SJSA1 (cell line): ENCODE results near the gene ANXA6. TPM values are rescaled to one million over a fixed set of nuclear protein-coding genes. Genes with fewer than 3 reads are reported as not detected.

ENCODE experiments used
- DNase-seq, 2 experiments: peaks; one replicate each; pipeline ENCODE4 v3.0.0-alpha.2; 2015 to 2020; ENCODE audit warnings: low spot score in 2 of 2, low read depth in 1 of 2
- H3K27ac ChIP-seq: fragments of 250-450 bp; sonication (Bioruptor Pico); 2 replicates; pipeline ENCODE4 v1.5.1; 2020; ENCODE audit warnings: mild to moderate bottlenecking, moderate library complexity
- H3K27me3 ChIP-seq: fragments of 250-450 bp; sonication (Bioruptor Pico); replicated peaks from 2 replicates; pipeline ENCODE4 v1.5.1; 2020; ENCODE audit warnings: mild to moderate bottlenecking, moderate library complexity
- H3K36me3 ChIP-seq: fragments of 250-450 bp; sonication (Bioruptor Pico); 2 replicates; pipeline ENCODE4 v1.5.1; 2020; ENCODE audit warnings: mild to moderate bottlenecking
- H3K4me1 ChIP-seq: fragments of 250-450 bp; sonication (Bioruptor Pico); replicated peaks from 2 replicates; pipeline ENCODE4 v1.6.1; 2021; ENCODE audit warnings: mild to moderate bottlenecking
- H3K4me3 ChIP-seq: fragments of 250-450 bp; sonication (Bioruptor Pico); 2 replicates; pipeline ENCODE4 v1.5.1; 2020; ENCODE audit warnings: mild to moderate bottlenecking
- H3K9me3 ChIP-seq: fragments of 250-450 bp; sonication (Bioruptor Pico); replicated peaks from 2 replicates; pipeline ENCODE4 v1.5.1; 2020; ENCODE audit warnings: mild to moderate bottlenecking
- total RNA-seq: library from RNA; depleted of rRNA; stranded (reverse); fragments of >200 nt; shearing (Covaris generic); gene quantifications from 2 replicates; pipeline ENCODE4 v1.2.3, GENCODE V29; 2014

The ANXA6 gene
- total RNA-seq, 1 experiment from 2014 or later, result 616 TPM

DNA sequence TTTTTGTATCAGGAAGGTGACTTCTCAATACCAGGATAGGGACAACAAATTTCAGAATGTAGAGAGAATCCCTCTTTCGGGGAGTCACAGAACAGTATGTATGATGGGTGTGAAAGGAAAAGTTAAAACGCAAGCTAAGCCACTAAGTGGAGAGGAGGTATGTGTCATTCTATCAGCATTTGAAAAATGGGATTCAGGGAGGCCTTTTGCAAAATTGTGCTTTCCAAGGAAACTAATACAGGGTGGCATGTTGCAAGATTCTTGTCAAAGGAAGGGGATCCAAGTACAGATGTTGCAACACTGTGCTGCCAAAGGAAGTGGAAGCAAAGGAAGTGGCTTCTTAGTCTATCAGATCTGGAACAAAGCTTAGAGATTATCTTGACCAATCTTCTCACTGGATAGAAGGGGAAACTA, 64.1 kb downstream of the ANXA6 start:
- Histone ChIP-seq H3K4me3 (no peak overlapping the region), H3K27ac (peak overlapping the region; percentile 95), H3K4me1 (peaks cover 47% of the 10 kb centered on the region), H3K9me3 (no peaks in the 10 kb centered on the region; the same call in 1 of the 2 replicates), H3K36me3 (no peaks in the 10 kb centered on the region), H3K27me3 (no peaks in the 10 kb centered on the region)
- peak; percentile 80 to 95 for DNase-seq

DNA sequence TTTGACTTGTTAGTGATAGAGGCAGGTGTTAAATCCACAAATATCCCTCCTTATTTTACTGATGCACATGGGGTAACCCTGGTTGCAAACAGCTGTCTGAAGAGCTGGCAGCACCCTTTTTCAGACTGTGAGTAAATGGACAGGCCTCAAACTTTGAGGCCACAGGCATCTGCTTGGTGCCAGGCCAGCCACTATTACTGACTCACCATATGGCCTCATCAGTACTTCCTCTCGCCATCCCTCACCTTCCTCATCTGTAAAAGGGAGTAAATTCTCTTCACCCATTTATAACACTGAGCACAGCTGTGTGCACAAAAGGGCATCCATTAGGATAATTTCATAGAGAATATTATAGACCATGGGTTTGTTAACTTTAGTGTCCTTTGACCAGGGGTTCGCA, 64.8 kb downstream of the ANXA6 start:
- Histone ChIP-seq H3K36me3 (no peaks in the 10 kb centered on the region), H3K4me3 (no peak overlapping the region), H3K9me3 (no peaks in the 10 kb centered on the region; the same call in 1 of the 2 replicates), H3K27me3 (no peaks in the 10 kb centered on the region), H3K27ac (peak overlapping the region; percentile 95), H3K4me1 (peaks cover 49% of the 10 kb centered on the region)
- peak; percentile 79 to 84 for DNase-seq

DNA sequence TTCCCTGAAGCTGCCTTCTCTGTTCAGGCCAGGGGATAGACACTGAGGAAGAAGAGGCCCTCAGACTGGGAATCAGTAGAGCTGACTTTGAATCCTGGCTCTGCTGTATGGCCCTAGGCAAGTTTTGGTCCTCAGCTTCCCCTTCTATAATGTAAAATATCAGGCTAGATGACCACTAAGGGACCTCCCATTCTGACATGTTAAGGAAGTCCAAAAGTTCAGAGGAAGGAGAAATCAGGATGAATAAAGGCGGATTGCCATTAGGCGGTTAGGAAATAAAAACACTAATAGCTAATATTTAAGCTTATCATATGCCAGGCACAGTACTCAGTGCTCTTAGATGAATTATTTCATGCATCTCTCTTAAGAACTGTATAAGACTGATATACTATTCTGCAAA, 67.9 kb downstream of the ANXA6 start:
- Histone ChIP-seq H3K4me1 (peaks cover 63% of the 10 kb centered on the region), H3K27me3 (no peaks in the 10 kb centered on the region), H3K4me3 (no peak overlapping the region), H3K9me3 (no peaks in the 10 kb centered on the region), H3K27ac (no peak overlapping the region), H3K36me3 (0 out of 2 replicates have a peak, but pooled peaks cover 6% of the 10 kb centered on the region)
- no peak for DNase-seq

DNA sequence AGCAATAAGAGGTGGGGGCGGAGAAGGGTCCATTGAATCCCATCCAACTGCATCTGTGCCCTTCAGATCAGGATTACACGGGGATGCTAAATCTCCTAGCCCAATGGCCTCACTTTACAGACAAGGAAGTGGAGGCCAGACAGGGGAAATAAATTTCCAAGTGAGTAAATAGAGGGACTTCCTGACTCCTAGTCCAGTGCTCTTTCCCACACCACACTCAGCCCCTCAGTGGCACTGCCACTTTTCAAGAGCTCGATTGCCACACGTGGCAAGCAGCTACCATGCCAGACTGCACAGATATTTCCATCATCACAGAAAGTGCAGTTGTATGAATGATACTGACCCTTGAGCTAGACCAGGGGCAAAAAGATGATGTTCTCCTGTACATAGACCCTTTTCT, 68.6 kb downstream of the ANXA6 start:
- no peaks in the 10 kb centered on the region for H3K9me3 ChIP-seq
- H3K27me3 ChIP-seq, result no peaks in the 10 kb centered on the region
- 0 out of 2 replicates have a peak, but pooled peaks cover 7% of the 10 kb centered on the region for H3K36me3 ChIP-seq
- H3K4me1 ChIP-seq, result peaks cover 63% of the 10 kb centered on the region
- no peak overlapping the region for H3K27ac ChIP-seq
- no peak overlapping the region for H3K4me3 ChIP-seq
- no peak for DNase-seq

DNA sequence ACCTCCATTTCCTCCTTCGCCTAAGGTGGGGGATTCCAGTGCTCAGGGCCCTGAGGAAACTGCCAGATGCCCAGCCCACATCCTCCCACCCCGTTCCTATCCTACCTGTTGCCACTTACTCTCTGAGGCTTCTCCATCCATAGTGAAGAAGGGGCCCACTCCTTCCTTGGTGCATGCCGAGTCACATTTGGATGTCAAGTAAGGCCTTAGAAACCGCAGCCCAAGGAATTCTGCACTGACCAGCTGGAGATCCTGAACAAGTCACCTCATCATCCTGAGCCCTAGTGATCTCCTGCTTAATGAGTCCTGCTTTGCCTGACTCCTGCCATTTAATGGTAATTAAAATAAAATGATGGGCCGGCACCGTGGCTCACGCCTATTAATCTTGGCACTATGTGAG, 70.1 kb downstream of the ANXA6 start:
- H3K27ac ChIP-seq, result peak overlapping the region; percentile 98

DNA sequence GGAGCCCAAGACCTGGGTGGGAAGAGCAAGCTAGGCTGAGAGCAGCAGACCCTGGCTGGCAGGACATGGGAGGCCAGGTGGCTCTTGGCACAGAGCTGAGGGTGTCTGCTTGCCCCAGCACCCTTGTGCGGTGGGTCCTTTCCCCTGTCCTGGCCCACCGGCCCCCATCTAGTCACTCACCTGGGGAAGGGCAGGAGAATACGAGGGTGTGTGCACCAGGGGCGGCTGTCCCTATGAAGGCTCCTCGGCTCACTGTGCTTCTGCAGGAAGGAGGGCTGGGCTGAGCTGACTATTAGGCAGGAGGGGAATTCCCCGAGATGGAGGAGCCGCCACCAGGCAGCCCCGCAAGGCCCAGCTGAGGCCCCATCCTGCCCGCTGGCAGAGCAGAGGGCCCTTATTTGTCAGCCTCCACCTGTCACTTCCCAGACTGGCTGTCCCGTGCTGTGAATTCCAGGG, 70.6 kb downstream of the ANXA6 start:
- Histone ChIP-seq H3K9me3 (no peaks in the 10 kb centered on the region), H3K4me3 (peak overlapping the region; percentile 38), H3K27me3 (no peaks in the 10 kb centered on the region), H3K4me1 (peaks cover 63% of the 10 kb centered on the region), H3K27ac (peak overlapping the region; percentile 98), H3K36me3 (0 out of 2 replicates have a peak, but pooled peaks cover 7% of the 10 kb centered on the region)
- peak; percentile 72 to 80 for DNase-seq

More for the DNA sequence above, 70.1 kb downstream of the ANXA6 start:
- Histone ChIP-seq H3K36me3 (0 out of 2 replicates have a peak, but pooled peaks cover 7% of the 10 kb centered on the region), H3K4me1 (peaks cover 63% of the 10 kb centered on the region), H3K9me3 (no peaks in the 10 kb centered on the region), H3K27me3 (no peaks in the 10 kb centered on the region), H3K4me3 (no peak overlapping the region; the same call in 1 of the 2 replicates)
- no peak for DNase-seq

DNA sequence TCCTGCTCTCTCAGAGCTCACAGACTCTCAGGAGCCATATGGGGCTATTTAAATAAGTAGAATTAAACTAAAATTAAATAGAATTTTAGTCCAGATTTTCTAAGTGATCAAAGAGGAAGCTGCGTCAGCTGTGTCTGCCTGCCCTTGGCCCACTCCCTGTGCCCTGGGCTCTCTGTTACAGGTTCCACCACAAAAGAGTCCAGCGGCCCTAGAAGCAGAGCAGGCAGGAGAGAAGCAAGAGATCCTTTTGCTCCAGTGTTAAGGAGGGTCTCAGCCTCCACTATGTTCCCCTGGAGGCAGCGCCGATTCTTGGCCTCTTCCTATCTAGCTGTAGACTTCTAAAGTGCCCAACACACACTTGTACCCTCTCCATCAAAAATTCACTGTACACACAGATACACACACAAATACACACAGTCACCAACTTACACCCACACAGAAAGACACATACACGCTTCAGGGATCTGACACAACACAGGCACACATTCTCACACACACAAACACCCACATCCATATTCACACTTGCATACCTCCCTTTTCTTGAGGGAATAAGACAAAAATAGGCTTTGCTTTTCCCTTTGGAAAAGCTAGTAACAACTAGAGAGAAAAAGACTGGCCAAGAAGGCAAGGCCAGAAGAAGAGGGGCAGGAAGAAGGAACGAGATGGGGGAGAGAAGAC, 71.2 kb downstream of the ANXA6 start:
- H3K27me3 ChIP-seq, result no peaks in the 10 kb centered on the region
- peak overlapping the region; percentile 38 for H3K4me3 ChIP-seq

DNA sequence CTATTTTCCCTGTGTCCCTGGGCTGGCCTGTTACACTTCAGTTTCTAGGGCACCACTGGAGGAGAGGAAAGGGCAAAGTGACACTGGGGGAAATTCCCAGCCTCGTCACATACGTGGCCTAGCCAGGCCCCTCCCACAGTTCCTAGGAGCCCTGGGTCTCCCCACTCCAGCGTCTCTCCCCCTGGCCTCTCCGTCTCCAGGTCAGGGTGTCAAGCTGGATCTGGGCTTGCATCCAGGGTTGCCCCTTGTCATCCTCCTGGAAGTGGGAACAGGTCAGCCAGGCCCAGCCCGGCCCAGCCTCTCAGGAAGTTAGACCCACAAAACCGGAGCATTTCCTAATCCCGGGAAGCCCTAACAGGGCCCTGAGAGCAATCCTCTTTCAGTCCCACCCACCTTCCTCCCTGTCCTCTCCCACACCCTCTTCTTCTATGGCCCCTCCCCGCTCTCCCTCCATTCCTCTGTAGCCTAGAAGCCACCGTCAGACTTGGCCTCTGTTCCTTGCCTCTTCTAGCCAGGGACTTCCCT, 72.0 kb downstream of the ANXA6 start:
- Histone ChIP-seq H3K4me3 (peak overlapping the region; percentile 38), H3K4me1 (peaks cover 66% of the 10 kb centered on the region), H3K9me3 (no peaks in the 10 kb centered on the region), H3K27ac (peak overlapping the region; percentile 98), H3K36me3 (peaks cover 10% of the 10 kb centered on the region), H3K27me3 (no peaks in the 10 kb centered on the region)
- DNase-seq, result peak; percentile 85 to 89

More for the DNA sequence above, 71.2 kb downstream of the ANXA6 start:
- Histone ChIP-seq H3K27ac (peak overlapping the region; percentile 98), H3K4me1 (peaks cover 66% of the 10 kb centered on the region), H3K36me3 (0 out of 2 replicates have a peak, but pooled peaks cover 7% of the 10 kb centered on the region), H3K9me3 (no peaks in the 10 kb centered on the region)
- DNase-seq, result peak in 1 of 2 experiments; percentile 42

DNA sequence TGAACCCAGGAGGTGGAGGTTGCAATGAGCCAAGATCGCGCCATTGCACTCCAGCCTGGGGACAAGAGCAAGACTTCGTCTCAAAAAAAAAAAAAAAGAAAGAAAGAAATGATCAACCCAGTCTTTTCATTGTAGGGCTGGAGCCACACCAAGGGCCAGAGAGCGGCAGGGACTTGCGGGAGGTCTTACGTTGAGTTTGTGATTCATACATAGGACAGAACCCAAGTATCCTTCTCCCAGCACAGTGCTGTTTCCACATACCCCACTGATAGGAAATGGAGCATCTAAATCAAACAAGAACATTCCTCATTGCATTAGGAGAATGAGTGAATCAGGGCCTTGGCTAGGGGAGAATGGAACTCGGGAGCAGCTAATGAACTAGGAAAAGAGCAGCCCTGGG, 73.2 kb downstream of the ANXA6 start:
- Histone ChIP-seq H3K9me3 (no peaks in the 10 kb centered on the region), H3K27ac (peak overlapping the region; percentile 98), H3K27me3 (no peaks in the 10 kb centered on the region), H3K4me3 (no peak overlapping the region), H3K36me3 (peaks cover 17% of the 10 kb centered on the region), H3K4me1 (peaks cover 70% of the 10 kb centered on the region)
- DNase-seq, result peak; percentile 91 to 92

DNA sequence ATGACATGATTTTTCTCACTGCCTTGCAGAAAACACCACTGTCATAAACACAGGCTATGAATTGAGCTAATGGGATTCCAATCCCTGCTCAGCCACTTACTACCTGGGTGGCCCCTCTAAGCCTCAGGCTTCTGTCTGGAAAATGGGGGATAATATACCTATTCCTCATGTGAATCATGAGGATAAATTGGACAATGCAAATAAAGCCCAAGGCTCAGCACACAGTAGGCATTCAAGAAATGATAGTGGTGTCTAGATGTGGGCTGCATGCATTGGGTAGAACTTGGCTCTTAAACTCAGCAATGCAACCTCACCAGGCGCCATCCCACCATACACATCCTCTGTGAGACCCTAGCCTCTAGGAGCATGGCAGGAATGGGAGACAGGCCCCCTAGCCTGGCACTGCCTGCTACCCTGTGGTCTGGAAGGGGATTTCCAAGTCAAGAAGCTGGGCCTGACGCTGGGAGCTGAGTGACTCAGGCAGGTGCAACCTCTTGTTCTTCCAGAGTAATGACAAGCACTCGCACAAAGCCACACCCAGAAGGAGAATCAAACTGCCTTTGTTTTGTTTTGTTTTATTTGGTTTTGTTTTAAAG, 74.4 kb downstream of the ANXA6 start:
- H3K9me3 ChIP-seq, result no peaks in the 10 kb centered on the region
- peak; percentile 96 to 98 for DNase-seq
- H3K27me3 ChIP-seq, result no peaks in the 10 kb centered on the region
- peaks cover 81% of the 10 kb centered on the region for H3K4me1 ChIP-seq
- H3K4me3 ChIP-seq, result no peak overlapping the region
- peak overlapping the region; percentile 98 for H3K27ac ChIP-seq
- H3K36me3 ChIP-seq, result peaks cover 29% of the 10 kb centered on the region

DNA sequence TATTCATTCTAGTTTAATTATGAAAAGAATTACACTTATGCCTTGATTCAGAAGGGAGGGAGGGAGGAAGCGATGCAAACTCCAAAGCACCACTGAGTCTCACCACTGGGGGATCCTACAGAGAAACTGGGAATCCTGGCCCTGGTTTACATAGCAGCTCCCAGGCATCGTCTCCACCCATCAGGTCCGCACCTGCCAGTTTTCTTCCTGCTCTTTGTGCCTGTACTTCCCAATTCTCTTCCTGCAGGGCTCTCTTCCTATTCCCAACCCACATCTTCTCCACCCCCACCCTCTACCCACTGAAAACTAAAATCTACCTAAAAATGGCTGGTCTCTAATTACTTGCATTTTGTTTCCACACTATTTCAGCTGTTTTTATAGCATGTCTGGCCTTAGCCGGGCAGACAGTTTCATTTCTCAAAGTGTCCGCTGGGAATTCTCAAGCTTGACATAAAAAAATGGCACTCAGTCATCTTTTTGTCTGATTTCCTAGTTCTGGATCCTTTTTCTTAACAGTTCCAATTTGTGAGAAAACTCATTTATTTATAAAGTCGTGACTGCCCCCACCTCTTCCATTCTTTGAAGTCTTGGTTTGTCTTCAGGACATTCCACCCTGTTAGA, 75.2 kb downstream of the ANXA6 start:
- H3K36me3 ChIP-seq, result peaks cover 37% of the 10 kb centered on the region
- peak overlapping the region; percentile 98 for H3K27ac ChIP-seq
- peaks cover 84% of the 10 kb centered on the region for H3K4me1 ChIP-seq
- peak in 1 of 2 experiments; percentile 72 for DNase-seq
- no peak overlapping the region for H3K4me3 ChIP-seq
- no peaks in the 10 kb centered on the region for H3K27me3 ChIP-seq
- H3K9me3 ChIP-seq, result no peaks in the 10 kb centered on the region

DNA sequence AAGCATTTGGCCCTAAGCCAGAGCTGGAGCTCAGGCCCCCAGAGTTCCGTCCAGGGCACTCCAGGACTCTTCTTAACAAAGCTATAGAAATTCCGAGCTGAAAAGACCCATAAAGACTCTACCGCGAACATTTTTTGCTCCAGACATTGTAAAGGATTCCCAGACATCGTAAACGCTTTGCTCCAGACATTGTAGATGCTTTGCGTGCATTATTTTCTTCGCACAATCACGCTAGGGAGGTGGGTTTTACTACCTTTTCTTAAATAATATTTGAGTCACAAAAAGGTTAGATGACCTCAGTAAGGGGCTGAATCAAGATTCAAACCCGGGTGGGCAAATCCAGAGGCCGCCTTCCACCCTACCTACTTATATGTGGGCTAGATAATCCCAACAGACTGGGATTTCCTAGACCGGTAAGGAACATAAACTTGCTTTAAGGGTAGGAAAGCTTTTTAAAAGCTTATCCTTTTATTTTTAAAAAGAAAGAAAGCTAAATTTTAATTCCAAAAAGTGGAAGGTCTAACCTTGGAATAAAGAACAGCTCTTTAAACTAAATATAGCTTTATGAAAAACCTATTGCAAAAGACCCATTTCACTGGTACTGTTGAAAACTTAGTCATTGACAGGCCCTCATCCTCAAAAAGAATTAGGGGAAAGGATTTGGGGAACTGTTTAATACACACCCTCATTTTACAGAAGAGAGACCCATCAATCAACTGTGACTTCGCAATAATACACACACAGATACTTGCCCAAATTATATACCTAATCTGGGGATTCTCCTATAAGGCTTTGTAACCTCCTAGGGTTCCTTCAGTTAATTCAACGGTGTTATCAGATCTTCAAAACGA, 75.9 kb downstream of the ANXA6 start:
- no peaks in the 10 kb centered on the region for H3K9me3 ChIP-seq
- H3K36me3 ChIP-seq, result peaks cover 44% of the 10 kb centered on the region
- H3K27ac ChIP-seq, result peak overlapping the region; percentile 98
- peaks cover 84% of the 10 kb centered on the region for H3K4me1 ChIP-seq
- H3K27me3 ChIP-seq, result no peaks in the 10 kb centered on the region
- peak in 1 of 2 experiments; percentile 67 for DNase-seq
- peak overlapping the region; percentile 87 for H3K4me3 ChIP-seq
